ENCODE data around the gene POPDC2.

Gene POPDC2

DNA sequence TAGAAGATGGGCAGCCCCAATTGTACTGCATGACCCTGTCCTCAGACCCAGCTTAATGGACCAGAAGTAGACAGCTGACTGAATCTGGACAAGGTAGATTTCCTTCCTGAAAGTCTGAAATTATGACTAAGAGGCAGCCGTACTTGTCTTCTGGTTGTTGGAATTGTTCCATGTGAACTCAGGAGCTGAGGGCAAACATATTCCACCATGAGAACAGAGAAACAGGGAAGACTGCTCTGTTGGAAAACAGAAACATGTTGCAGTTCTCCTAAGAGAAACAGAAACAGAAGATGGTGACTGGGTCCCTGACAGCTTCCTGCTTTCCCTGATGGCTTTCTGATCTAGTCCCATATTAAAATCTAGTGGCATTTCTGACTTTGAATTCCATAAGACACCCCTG is 24.1 kb downstream of the POPDC2 start:
- no peaks in the 10 kb centered on the region for H3K27me3 ChIP-seq (ENCODE audit: control insufficient read depth, insufficient read depth, low read length)
- no peak overlapping the region for H3K4me3 ChIP-seq (ENCODE audit: low read length)
- H3K27ac ChIP-seq (ENCODE audit: low read length) = no peak overlapping the region
- no peaks in the 10 kb centered on the region for H3K4me1 ChIP-seq (ENCODE audit: control insufficient read depth, low read depth, low read length)
- H3K36me3 ChIP-seq (ENCODE audit: control insufficient read depth, low read depth, low read length) = no peaks in the 10 kb centered on the region
- no peak overlapping the region for H3K9ac ChIP-seq (ENCODE audit: low read length)
- H3K9me3 ChIP-seq (ENCODE audit: control insufficient read depth, low read depth, low read length) = no peaks in the 10 kb centered on the region

DNA sequence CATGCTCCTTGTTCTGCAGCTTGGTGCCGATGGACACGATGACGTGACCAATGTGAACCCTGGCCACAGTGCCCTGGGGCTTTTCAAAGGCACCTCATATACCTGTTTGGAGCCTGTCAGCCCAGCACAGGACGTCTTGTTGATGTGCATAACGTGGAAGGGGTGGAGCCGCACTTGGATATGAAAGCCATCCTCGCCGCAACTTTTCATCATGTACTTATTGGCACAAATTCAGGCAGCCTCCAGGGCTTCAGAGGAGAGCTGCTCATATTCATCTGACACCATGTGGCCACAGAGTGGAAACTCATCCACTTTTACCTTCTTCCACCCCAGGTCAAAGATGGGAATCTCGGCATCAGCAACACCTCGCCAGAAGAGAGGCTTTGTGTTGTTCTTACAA is 24.7 kb downstream of the POPDC2 start:
- Histone ChIP-seq H3K27ac (ENCODE audit: low read length) (no peak overlapping the region), H3K36me3 (ENCODE audit: control insufficient read depth, low read depth, low read length) (no peaks in the 10 kb centered on the region), H3K27me3 (ENCODE audit: control insufficient read depth, insufficient read depth, low read length) (no peaks in the 10 kb centered on the region), H3K9me3 (ENCODE audit: control insufficient read depth, low read depth, low read length) (no peaks in the 10 kb centered on the region), H3K4me3 (ENCODE audit: low read length) (no peak overlapping the region), H3K4me1 (ENCODE audit: control insufficient read depth, low read depth, low read length) (no peaks in the 10 kb centered on the region), H3K9ac (ENCODE audit: low read length) (no peak overlapping the region)

DNA sequence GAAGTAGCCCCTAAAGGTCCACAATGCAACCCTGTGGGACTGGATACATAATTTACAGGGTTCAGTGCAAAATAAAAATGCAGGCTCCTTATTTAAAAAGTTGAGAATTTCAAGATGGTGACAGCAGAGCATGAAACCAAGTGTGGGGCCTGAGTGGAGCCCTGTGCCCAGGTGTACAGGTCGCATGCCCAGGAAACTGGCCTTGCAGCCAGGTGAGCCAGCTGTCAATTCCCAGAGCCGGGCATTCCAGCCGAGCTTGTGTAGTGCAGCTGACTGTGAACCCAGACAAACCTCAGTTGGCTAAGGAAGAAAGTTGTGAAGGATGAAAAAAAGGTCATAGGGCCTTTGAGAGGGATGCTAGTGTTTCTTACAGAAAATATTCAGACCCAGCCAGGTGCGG is 27.6 kb downstream of the POPDC2 start:
- Histone ChIP-seq H3K9ac (ENCODE audit: low read length) (no peak overlapping the region), H3K36me3 (ENCODE audit: control insufficient read depth, low read depth, low read length) (no peaks in the 10 kb centered on the region), H3K4me1 (ENCODE audit: control insufficient read depth, low read depth, low read length) (peaks cover 3% of the 10 kb centered on the region), H3K27me3 (ENCODE audit: control insufficient read depth, insufficient read depth, low read length) (no peaks in the 10 kb centered on the region), H3K9me3 (ENCODE audit: control insufficient read depth, low read depth, low read length) (no peaks in the 10 kb centered on the region), H3K27ac (ENCODE audit: low read length) (no peak overlapping the region), H3K4me3 (ENCODE audit: low read length) (no peak overlapping the region)

DNA sequence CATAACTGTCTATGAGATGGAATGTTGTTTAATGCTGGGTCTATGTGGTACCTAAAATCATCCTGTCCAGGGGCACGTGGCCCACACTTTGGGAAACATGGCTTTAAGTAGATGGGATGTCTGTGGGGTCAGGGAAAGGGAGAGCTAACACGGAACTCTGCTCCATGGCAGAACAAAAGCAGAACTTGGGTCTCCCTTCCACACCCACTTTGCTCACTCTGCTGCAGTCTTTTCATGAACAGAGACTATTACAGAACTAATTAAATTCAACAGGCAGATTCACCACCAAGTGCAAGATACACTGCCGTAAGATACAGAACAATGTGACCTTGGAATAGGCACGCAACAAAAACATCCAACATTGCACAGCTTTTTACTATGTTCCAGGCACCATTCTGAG is 28.2 kb downstream of the POPDC2 start:
- Histone ChIP-seq H3K36me3 (ENCODE audit: control insufficient read depth, low read depth, low read length) (no peaks in the 10 kb centered on the region), H3K9me3 (ENCODE audit: control insufficient read depth, low read depth, low read length) (no peaks in the 10 kb centered on the region), H3K4me3 (ENCODE audit: low read length) (no peak overlapping the region), H3K4me1 (ENCODE audit: control insufficient read depth, low read depth, low read length) (peaks cover 8% of the 10 kb centered on the region), H3K27me3 (ENCODE audit: control insufficient read depth, insufficient read depth, low read length) (no peaks in the 10 kb centered on the region), H3K27ac (ENCODE audit: low read length) (no peak overlapping the region), H3K9ac (ENCODE audit: low read length) (no peak overlapping the region)

DNA sequence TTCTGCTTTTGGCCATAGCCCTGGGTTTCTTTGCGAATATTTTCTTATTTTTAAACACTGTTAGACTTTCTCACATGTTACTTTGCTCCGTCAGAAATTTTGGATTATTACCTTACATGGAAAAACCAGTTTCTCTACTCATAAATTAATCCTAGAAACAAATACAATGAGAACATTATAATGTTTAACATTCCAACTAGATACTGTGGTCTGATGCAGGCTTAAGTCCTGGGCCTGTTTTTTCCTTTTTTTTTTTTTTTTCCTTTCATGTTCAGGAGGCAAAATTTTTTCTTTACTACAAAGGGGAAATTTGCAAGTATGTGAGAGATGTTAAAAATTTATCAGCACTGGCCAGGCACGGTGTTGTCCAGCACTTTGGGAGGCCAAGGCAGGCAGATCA is 28.9 kb downstream of the POPDC2 start:
- H3K27me3 ChIP-seq (ENCODE audit: control insufficient read depth, insufficient read depth, low read length) = no peaks in the 10 kb centered on the region
- H3K4me3 ChIP-seq (ENCODE audit: low read length) = no peak overlapping the region
- H3K9me3 ChIP-seq (ENCODE audit: control insufficient read depth, low read depth, low read length) = no peaks in the 10 kb centered on the region
- peaks cover 8% of the 10 kb centered on the region for H3K4me1 ChIP-seq (ENCODE audit: control insufficient read depth, low read depth, low read length)
- no peak overlapping the region for H3K9ac ChIP-seq (ENCODE audit: low read length)
- no peaks in the 10 kb centered on the region for H3K36me3 ChIP-seq (ENCODE audit: control insufficient read depth, low read depth, low read length)
- no peak overlapping the region for H3K27ac ChIP-seq (ENCODE audit: low read length)

DNA sequence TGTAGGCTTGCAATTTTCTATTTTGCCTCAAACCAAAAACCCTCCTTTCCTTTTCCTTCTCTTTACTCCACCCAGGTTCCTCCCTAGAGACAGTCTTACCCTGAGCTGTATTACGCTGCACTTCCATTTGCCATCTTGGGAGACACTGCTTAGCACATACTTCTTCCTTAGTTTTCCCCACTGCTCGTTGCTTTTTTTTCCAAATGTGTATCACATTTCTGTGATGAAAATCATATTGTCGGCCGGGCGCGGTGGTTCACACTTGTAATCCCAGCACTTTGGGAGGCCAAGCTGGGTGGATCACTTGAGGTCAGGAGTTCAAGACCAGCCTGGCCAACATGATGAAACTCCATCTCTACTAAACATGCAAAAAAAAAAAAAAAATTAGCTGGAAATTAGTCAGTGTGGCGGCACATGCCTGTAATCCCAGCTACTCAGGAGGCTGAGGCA is 29.5 kb downstream of the POPDC2 start:
- Histone ChIP-seq H3K4me3 (ENCODE audit: low read length) (no peak overlapping the region), H3K4me1 (ENCODE audit: control insufficient read depth, low read depth, low read length) (peaks cover 8% of the 10 kb centered on the region), H3K27ac (ENCODE audit: low read length) (no peak overlapping the region)

DNA sequence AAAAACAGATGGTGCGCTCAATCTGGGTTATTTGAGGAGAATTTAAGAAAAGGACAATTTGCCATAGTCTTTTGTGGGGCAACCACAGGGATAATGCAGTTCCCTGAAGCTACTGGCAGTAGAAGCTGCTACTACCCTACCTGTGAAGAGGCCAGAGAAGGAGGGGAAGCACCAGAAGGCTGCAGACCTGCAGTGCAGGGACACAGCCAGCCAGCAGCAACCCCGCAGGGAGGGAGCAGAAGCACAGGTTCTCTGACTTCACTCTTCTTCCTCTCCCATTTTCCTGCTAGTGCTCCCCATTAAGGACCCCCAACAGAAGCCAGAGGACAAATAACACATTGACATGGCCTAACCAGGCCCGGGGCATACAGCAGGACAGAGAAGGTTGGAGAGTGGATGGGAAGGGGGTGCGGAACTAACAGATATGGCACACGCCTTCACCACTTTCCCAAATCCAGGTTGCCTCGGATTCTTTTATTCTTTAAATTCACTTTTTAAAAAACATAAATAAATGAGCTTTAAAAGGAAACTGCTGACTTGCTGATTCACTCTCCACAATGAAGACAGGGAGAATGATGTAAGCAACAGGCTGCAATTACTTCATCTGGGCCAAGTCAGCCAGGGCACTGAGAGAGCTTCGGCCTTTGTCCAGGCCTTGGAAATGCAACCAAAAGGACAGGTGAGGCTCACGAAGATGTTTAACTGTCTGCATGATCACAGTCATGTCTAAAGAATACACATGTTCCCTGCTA is 30.1 kb downstream of the POPDC2 start:
- no peaks in the 10 kb centered on the region for H3K9me3 ChIP-seq (ENCODE audit: control insufficient read depth, low read depth, low read length)
- no peaks in the 10 kb centered on the region for H3K27me3 ChIP-seq (ENCODE audit: control insufficient read depth, insufficient read depth, low read length)
- no peak overlapping the region for H3K27ac ChIP-seq (ENCODE audit: low read length)
- peaks cover 8% of the 10 kb centered on the region for H3K4me1 ChIP-seq (ENCODE audit: control insufficient read depth, low read depth, low read length)
- H3K4me3 ChIP-seq (ENCODE audit: low read length) = no peak overlapping the region
- H3K9ac ChIP-seq (ENCODE audit: low read length) = no peak overlapping the region
- H3K36me3 ChIP-seq (ENCODE audit: control insufficient read depth, low read depth, low read length) = no peaks in the 10 kb centered on the region

More for the DNA sequence above, 29.5 kb downstream of the POPDC2 start:
- Histone ChIP-seq H3K36me3 (ENCODE audit: control insufficient read depth, low read depth, low read length) (no peaks in the 10 kb centered on the region), H3K9ac (ENCODE audit: low read length) (no peak overlapping the region), H3K27me3 (ENCODE audit: control insufficient read depth, insufficient read depth, low read length) (no peaks in the 10 kb centered on the region), H3K9me3 (ENCODE audit: control insufficient read depth, low read depth, low read length) (no peaks in the 10 kb centered on the region)

DNA sequence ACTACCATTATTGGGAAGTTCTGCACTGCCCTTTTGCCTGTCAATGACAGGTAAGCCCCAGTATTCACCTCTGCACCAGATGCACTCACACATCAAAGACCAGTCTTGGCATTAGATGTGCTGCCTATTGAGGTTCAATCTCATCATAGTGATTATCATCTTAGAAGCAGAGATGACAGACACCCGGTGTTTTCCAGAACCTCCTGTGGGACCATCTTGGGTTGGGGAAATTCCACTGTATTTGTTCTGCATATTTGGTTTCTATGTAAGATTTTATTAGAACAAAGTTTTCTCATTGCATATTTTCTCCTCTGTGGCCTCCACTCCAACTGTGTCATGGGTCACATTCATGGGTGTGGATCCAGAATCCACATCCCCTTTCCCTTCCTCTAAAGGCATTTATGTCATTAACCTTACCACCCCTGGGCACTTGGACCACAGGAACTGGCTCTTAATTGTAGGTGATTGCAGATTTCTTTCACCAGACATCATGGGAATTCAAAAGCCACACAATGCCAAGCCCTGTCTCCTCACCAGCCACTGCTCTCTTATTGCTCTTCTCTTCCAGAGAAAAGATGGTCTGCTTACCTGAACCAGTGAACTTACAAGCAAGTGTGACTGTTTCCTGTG is 31.5 kb downstream of the POPDC2 start:
- Histone ChIP-seq H3K36me3 (ENCODE audit: control insufficient read depth, low read depth, low read length) (no peaks in the 10 kb centered on the region), H3K27me3 (ENCODE audit: control insufficient read depth, insufficient read depth, low read length) (no peaks in the 10 kb centered on the region), H3K27ac (ENCODE audit: low read length) (no peak overlapping the region), H3K4me1 (ENCODE audit: control insufficient read depth, low read depth, low read length) (peaks cover 8% of the 10 kb centered on the region), H3K4me3 (ENCODE audit: low read length) (no peak overlapping the region), H3K9ac (ENCODE audit: low read length) (no peak overlapping the region), H3K9me3 (ENCODE audit: control insufficient read depth, low read depth, low read length) (no peaks in the 10 kb centered on the region)

DNA sequence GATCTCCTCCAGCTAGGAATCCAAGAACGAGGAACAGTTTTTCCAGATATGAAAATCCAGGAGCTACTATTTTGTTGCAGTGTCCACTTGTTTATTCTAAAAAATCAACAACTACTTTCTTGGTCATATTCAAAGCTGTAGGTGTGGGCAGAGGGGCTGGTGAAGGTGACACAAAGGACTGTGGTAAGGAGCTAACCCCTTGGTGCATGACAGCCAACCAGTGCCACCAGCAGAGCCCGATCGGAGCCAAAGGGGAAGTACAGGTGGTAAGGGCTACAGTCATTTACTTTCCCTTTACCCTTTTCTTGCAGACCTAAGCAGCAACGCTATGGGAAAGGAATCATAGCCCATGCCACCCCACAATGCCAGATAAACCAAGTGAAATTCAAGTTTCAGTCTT is 32.0 kb downstream of the POPDC2 start:
- no peak overlapping the region for H3K27ac ChIP-seq (ENCODE audit: low read length)
- no peaks in the 10 kb centered on the region for H3K27me3 ChIP-seq (ENCODE audit: control insufficient read depth, insufficient read depth, low read length)
- H3K4me1 ChIP-seq (ENCODE audit: control insufficient read depth, low read depth, low read length) = peaks cover 8% of the 10 kb centered on the region
- H3K36me3 ChIP-seq (ENCODE audit: control insufficient read depth, low read depth, low read length) = no peaks in the 10 kb centered on the region
- H3K9ac ChIP-seq (ENCODE audit: low read length) = no peak overlapping the region
- no peak overlapping the region for H3K4me3 ChIP-seq (ENCODE audit: low read length)
- no peaks in the 10 kb centered on the region for H3K9me3 ChIP-seq (ENCODE audit: control insufficient read depth, low read depth, low read length)

DNA sequence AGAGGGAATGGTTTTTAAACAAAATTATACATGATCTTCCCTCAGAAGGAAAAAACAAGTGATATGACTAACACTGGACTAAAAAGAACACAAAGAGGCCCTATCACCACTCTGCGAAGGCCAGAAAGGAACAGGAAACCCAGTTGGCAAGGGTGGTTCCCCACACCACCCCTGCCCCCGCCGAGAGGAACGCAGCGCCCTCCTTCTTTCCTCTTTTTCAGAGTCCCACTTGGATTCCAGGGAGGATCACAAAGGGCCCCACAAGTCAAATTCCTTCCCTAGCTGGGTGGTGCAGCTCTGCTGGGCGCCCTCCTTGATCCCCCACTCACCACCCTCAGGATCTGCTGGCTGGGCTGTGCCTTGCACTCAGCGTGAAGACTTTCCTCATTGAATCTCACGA is 32.9 kb downstream of the POPDC2 start:
- no peaks in the 10 kb centered on the region for H3K9me3 ChIP-seq (ENCODE audit: control insufficient read depth, low read depth, low read length)
- peaks cover 8% of the 10 kb centered on the region for H3K4me1 ChIP-seq (ENCODE audit: control insufficient read depth, low read depth, low read length)
- H3K27ac ChIP-seq (ENCODE audit: low read length) = no peak overlapping the region
- H3K27me3 ChIP-seq (ENCODE audit: control insufficient read depth, insufficient read depth, low read length) = no peaks in the 10 kb centered on the region
- H3K4me3 ChIP-seq (ENCODE audit: low read length) = no peak overlapping the region
- H3K36me3 ChIP-seq (ENCODE audit: control insufficient read depth, low read depth, low read length) = no peaks in the 10 kb centered on the region
- no peak overlapping the region for H3K9ac ChIP-seq (ENCODE audit: low read length)

DNA sequence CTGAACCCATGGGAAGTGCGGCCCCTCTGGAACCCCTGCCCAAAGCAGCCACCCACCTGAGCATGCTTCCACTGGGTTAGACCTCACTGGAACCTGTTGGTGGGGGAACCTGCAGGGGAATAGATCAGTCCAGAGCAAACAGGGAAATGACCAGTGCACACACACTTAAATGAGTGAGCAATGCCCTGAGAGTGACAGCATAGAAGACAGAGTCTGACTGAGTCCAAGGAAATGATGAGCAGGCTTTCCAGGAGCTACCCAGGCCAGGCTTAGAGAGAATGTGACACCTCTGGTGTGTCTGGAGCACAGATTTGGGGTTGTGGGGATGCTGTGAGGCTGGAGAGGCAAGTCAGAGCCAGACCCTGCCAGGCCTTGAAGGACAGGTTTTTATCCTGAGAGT is 34.2 kb downstream of the POPDC2 start:
- no peak overlapping the region for H3K4me3 ChIP-seq (ENCODE audit: low read length)
- no peak overlapping the region for H3K27ac ChIP-seq (ENCODE audit: low read length)

More for the DNA sequence above, 34.2 kb downstream of the POPDC2 start:
- Histone ChIP-seq H3K9ac (ENCODE audit: low read length) (no peak overlapping the region), H3K36me3 (ENCODE audit: control insufficient read depth, low read depth, low read length) (no peaks in the 10 kb centered on the region), H3K27me3 (ENCODE audit: control insufficient read depth, insufficient read depth, low read length) (no peaks in the 10 kb centered on the region), H3K4me1 (ENCODE audit: control insufficient read depth, low read depth, low read length) (peaks cover 8% of the 10 kb centered on the region), H3K9me3 (ENCODE audit: control insufficient read depth, low read depth, low read length) (no peaks in the 10 kb centered on the region)
